ENCODE results near the gene RPN2. TPM values are rescaled to one million over a fixed set of nuclear protein-coding genes. Genes with fewer than 3 reads are reported as not detected.

RPN2 gene
- total and polyA plus RNA-seq, 10 of the 15 experiments (the other 5 are each of a cell fraction or from before 2014, with no cell fraction given), result 148 to 365 (median 228) TPM

DNA sequence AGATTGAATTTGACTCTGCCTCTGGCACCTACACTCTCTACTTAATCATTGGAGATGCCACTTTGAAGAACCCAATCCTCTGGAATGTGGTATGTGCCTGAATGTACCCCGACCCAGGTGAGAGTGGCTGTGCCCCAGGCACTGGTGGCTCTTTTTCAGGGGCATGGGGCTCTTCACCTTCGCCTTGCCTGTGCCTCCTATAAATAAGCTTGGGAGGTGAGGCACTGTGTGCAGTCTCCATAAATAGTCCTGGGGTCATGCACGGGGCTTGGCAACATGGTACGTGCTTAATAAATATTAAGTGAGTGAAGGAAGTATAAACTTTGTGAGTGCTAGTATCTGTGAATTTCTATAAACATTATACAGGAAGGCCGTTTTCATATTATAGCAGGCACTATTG lies 49.5 kb downstream of the RPN2 start (continued):
- TF ChIP-seq, protein P1, sequence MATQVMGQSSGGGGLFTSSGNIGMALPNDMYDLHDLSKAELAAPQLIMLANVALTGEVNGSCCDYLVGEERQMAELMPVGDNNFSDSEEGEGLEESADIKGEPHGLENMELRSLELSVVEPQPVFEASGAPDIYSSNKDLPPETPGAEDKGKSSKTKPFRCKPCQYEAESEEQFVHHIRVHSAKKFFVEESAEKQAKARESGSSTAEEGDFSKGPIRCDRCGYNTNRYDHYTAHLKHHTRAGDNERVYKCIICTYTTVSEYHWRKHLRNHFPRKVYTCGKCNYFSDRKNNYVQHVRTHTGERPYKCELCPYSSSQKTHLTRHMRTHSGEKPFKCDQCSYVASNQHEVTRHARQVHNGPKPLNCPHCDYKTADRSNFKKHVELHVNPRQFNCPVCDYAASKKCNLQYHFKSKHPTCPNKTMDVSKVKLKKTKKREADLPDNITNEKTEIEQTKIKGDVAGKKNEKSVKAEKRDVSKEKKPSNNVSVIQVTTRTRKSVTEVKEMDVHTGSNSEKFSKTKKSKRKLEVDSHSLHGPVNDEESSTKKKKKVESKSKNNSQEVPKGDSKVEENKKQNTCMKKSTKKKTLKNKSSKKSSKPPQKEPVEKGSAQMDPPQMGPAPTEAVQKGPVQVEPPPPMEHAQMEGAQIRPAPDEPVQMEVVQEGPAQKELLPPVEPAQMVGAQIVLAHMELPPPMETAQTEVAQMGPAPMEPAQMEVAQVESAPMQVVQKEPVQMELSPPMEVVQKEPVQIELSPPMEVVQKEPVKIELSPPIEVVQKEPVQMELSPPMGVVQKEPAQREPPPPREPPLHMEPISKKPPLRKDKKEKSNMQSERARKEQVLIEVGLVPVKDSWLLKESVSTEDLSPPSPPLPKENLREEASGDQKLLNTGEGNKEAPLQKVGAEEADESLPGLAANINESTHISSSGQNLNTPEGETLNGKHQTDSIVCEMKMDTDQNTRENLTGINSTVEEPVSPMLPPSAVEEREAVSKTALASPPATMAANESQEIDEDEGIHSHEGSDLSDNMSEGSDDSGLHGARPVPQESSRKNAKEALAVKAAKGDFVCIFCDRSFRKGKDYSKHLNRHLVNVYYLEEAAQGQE (IDR thresholded peaks at IDR 0.05; ENCODE audit: low read depth, low read length), result no peak
- TF ChIP-seq STAT3 (IDR thresholded peaks at IDR 0.05; ENCODE audit: low read depth, low read length) (no peak), EGR1 (IDR thresholded peaks at IDR 0.05; ENCODE audit: borderline replicate concordance in 1 of 2, low read depth in 2 of 2, low read length in 2 of 2) (no peak), ZNF207 (IDR thresholded peaks at IDR 0.05; ENCODE audit: borderline replicate concordance) (no peak), CBX5 (IDR thresholded peaks at IDR 0.05; ENCODE audit: low read depth) (no peak), MEF2A (IDR thresholded peaks at IDR 0.05; ENCODE audit: insufficient read depth, low read depth, low read length) (no peak), ZNF384 (IDR thresholded peaks at IDR 0.05; ENCODE audit: borderline replicate concordance, low read depth, low read length) (no peak), BHLHE40 (IDR thresholded peaks at IDR 0.05; ENCODE audit: borderline replicate concordance in 1 of 2, low read depth in 2 of 2, low read length in 1 of 2) (no peak)
- TF ChIP-seq, protein P2, sequence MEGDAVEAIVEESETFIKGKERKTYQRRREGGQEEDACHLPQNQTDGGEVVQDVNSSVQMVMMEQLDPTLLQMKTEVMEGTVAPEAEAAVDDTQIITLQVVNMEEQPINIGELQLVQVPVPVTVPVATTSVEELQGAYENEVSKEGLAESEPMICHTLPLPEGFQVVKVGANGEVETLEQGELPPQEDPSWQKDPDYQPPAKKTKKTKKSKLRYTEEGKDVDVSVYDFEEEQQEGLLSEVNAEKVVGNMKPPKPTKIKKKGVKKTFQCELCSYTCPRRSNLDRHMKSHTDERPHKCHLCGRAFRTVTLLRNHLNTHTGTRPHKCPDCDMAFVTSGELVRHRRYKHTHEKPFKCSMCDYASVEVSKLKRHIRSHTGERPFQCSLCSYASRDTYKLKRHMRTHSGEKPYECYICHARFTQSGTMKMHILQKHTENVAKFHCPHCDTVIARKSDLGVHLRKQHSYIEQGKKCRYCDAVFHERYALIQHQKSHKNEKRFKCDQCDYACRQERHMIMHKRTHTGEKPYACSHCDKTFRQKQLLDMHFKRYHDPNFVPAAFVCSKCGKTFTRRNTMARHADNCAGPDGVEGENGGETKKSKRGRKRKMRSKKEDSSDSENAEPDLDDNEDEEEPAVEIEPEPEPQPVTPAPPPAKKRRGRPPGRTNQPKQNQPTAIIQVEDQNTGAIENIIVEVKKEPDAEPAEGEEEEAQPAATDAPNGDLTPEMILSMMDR (IDR thresholded peaks at IDR 0.05 in 2 of 3, conservative IDR thresholded peaks at IDR 0.05 in 1 of 3; ENCODE audit: control insufficient read depth in 2 of 3, extremely low read depth in 1 of 3, insufficient read depth in 1 of 3, low read depth in 3 of 3, low read length in 3 of 3), result no peak
- TF ChIP-seq, protein P3, sequence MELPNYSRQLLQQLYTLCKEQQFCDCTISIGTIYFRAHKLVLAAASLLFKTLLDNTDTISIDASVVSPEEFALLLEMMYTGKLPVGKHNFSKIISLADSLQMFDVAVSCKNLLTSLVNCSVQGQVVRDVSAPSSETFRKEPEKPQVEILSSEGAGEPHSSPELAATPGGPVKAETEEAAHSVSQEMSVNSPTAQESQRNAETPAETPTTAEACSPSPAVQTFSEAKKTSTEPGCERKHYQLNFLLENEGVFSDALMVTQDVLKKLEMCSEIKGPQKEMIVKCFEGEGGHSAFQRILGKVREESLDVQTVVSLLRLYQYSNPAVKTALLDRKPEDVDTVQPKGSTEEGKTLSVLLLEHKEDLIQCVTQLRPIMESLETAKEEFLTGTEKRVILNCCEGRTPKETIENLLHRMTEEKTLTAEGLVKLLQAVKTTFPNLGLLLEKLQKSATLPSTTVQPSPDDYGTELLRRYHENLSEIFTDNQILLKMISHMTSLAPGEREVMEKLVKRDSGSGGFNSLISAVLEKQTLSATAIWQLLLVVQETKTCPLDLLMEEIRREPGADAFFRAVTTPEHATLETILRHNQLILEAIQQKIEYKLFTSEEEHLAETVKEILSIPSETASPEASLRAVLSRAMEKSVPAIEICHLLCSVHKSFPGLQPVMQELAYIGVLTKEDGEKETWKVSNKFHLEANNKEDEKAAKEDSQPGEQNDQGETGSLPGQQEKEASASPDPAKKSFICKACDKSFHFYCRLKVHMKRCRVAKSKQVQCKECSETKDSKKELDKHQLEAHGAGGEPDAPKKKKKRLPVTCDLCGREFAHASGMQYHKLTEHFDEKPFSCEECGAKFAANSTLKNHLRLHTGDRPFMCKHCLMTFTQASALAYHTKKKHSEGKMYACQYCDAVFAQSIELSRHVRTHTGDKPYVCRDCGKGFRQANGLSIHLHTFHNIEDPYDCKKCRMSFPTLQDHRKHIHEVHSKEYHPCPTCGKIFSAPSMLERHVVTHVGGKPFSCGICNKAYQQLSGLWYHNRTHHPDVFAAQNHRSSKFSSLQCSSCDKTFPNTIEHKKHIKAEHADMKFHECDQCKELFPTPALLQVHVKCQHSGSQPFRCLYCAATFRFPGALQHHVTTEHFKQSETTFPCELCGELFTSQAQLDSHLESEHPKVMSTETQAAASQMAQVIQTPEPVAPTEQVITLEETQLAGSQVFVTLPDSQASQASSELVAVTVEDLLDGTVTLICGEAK (IDR thresholded peaks at IDR 0.05; ENCODE audit: borderline replicate concordance), result no peak
